HG03439 (cell line): ENCODE measurements around the gene TUBB1.
A peak's percentile ranks its signal among the peaks of the same experiment; 100 is the strongest.
"Not testable (repeated sequence)": the region's sequence is repeated elsewhere in the genome, so short reads cannot be mapped to it uniquely, and the experiment has no call there.

Experiments used
- ATAC-seq: cut with Tn5 transposase; IDR thresholded peaks from one replicate; pipeline ENCODE4 v1.9.1; 2021; ENCODE audit warnings: mild to moderate bottlenecking, moderate library complexity; ENCODE audit not compliant: unreplicated experiment

The TUBB1 gene

GRCh38 chr20:59004763-59005522 lies 14.3 kb upstream of the TUBB1 start:
- ATAC-seq, result peak; percentile 51

GRCh38 chr20:59005523-59006166 lies 13.6 kb upstream of the TUBB1 start:
- no peak for ATAC-seq

- ATAC-seq, result no peak
These were observed 12.9 kb upstream of the TUBB1 start for GRCh38 chr20:59006167-59006863.

GRCh38 chr20:59006864-59007664 lies 12.2 kb upstream of the TUBB1 start, which contains the start of gene CTSZ:
Gene CTSZ (minus strand): TSS chr20:59007254. CDS start chr20:59007128, 126 bp downstream.
- ATAC-seq, result no peak

GRCh38 chr20:59007665-59008511 lies 11.3 kb upstream of the TUBB1 start:
- peak; percentile 37 for ATAC-seq

- no peak for ATAC-seq
These were observed 10.4 kb upstream of the TUBB1 start for GRCh38 chr20:59008715-59009336.

- no peak for ATAC-seq
These were observed 8.8 kb upstream of the TUBB1 start for GRCh38 chr20:59010321-59010994.

GRCh38 chr20:59010995-59011873 lies 8.0 kb upstream of the TUBB1 start:
- ATAC-seq, result no peak

GRCh38 chr20:59011874-59012157 lies 7.4 kb upstream of the TUBB1 start:
- not testable (repeated sequence) for ATAC-seq

GRCh38 chr20:59013031-59013951 lies 5.9 kb upstream of the TUBB1 start:
- ATAC-seq, result no peak

GRCh38 chr20:59013959-59014608 lies 5.1 kb upstream of the TUBB1 start:
- no peak for ATAC-seq

GRCh38 chr20:59014680-59015389 lies 4.4 kb upstream of the TUBB1 start:
- ATAC-seq, result no peak

- ATAC-seq, result no peak
These were observed 3.8 kb upstream of the TUBB1 start for GRCh38 chr20:59015411-59015810.

GRCh38 chr20:59015812-59016711 lies 3.2 kb upstream of the TUBB1 start:
- ATAC-seq, result no peak
